HG03442 (cell line): Measurements from ENCODE around the gene ATG2B.
"Not testable (repeated sequence)": the region's sequence is repeated elsewhere in the genome, so short reads cannot be mapped to it uniquely, and the experiment has no call there.

Source experiments
- ATAC-seq: cut with Tn5 transposase; IDR thresholded peaks from one replicate; pipeline ENCODE4 v1.9.1; 2021; ENCODE audit warnings: mild to moderate bottlenecking, moderate library complexity; ENCODE audit not compliant: unreplicated experiment

Gene ATG2B

DNA sequence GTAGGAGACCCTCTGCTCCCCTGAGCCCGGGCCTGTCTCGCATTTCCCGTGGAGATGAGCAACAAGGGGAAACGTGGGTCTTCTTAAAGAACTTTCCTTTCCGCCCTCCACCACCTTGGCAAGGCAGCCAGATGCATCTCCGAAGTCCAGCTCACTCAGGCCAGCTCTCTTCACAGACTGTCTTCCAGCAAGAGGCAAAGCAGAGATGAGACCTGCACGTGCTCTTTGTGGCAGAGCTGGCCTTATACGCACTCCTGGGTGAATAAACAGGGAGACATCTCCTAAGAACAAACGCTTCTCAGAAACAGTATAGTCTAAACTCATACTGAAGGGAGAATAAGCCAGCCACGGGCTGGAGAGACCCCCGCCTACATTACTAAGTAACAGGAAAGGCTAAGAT lies 108.5 kb downstream of the ATG2B start:
- ATAC-seq: no peak

DNA sequence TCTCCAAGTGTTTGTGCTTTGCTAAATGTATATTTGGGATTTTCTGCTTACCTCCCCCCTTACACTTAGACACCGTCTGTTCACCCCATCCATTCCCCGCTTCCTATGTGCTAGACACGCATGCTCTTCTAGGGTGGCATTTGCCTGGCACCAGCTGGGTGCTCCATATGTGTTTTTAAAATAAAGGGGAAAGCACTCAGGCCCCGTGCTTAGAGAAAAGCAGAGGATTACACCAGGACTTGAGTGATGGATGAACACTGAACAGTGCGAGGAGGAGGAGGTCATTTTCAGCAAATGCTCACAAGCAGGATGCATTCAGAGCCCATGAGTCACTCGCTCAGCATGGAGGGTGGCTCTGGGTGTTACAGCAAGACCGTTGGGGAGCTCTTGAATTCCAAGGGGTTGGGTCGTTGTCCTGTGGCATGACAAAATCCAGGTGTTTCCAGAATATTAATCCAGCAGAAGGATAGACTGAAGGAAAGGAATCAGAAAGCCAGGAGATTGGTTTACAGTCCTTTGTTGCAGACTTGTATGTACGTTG lies 110.1 kb downstream of the ATG2B start:
- no peak for ATAC-seq

DNA sequence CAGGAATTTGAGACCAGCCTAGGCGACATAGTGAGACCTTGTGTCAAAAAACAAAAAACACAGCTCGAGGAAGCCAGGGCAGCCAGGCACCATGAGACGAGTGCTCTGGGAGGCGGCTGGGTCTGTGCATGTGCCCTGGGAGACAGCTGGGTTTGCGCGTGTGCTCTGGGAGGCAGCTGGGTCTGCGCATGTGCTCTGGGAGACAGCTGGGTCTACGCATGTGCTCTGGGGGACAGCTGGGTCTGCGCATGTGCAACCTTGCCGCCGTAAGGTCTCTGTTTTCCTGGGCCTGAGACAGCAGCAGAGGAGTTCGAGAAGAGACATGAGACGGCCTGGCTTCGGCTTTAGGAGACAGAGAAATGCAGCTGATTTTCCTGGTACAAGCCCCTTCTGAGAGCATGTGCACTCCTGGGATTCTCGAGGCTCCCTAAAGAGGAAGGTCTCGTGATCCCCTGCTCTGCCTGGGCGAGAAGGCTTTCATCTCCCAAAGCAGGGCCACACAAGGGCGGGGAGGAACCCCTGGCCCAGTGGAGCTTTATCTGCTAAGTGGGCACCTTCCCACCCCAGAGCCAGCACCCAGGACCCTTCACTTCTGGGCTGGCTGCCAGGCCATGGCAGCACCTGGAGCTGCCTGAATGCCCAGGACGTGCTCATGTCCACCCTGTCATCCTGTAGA lies 110.7 kb downstream of the ATG2B start:
- no peak for ATAC-seq

DNA sequence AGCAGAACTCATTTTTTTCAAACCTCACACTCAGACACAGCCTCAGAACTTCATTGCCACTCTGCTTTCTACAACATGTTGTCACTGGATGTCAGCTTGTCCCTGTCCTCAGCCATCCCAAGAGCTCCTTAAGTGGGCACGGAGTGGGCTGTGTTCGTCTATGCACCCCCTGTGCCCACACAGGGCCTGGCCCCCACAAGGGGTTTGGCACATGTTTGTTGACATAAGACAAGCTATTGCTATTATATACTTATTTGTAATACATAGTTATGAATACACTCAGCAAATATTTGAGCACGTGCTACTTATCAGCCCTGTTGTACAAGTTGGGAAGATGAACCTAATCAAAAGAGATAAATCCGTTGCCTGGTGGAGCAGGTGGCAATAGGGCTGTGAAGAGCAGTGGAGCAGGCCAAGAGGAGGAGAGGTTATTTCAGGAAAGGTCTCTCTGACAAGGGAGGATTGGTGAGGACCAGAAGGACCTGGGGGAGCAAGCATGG lies 111.4 kb downstream of the ATG2B start:
- no peak for ATAC-seq

DNA sequence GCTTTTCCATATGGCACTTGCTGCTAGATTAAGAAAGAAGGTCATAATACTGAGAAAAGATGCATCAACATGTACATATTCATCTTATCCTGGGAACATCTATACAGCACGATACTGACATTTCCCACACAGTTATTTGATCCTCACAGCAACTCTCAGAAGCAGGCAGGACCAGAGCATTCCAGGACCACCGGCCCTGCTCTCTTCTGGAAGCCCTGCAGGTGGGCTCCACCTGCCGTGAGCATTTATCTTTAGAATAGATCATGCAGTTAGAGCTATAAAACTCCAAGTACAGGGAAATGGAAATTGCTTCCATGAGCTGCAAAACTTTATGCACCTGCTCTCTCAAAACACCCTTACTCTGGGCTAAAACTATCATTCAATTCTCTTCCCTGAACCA lies 112.7 kb downstream of the ATG2B start:
- ATAC-seq: no peak

DNA sequence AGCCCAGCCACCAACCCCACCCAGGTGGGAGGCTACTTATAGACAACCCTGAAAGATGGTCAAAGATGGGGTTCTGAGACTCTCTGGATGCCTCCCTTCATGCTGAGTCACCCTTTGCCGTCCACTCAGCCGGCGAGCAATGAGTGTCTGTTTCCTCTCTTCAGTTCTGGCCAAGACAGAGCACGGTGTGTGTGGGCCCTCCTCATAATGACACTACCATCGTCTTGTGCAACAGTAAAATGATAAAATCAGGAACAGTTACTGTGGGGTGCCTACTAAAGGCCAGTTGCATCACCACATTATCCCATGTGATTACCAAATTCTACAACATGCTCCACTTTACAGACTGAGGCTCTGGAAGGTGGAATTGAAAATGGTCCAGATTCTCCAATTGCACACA lies 114.1 kb downstream of the ATG2B start:
- no peak for ATAC-seq

DNA sequence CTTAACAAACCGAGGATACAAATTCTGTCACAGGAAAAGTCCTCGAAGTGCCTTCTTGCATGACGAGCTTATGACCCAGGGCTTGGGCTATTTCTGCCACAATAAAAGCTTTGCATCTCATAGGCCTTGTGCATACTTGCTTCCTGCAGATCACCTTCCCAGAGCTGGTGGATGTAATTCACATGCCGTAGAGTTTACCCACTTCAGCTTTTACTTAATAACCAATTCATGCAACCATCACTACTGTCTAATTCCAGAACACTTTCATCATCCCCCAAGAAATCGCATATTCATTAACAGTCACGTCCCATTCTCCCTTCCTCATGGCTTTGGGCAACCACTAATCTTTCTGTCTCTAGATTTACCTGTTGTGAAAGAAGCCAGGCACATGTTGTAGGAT lies 116.1 kb downstream of the ATG2B start:
- ATAC-seq: no peak

DNA sequence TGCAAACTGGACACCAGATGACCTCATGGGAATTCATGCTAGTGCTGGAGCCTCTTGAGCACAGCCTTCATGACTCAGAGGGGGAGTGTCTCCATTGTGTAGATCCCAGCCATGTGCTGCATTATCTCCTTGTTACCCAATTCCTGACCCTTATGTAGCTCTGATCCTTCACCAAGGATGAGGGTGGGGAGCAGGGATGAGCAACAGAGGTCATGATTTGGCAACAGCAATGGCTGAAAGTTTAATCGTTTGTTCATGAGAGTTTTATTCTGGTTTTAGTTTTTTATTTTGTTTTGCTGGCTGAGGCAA lies 116.6 kb downstream of the ATG2B start:
- ATAC-seq: no peak

DNA sequence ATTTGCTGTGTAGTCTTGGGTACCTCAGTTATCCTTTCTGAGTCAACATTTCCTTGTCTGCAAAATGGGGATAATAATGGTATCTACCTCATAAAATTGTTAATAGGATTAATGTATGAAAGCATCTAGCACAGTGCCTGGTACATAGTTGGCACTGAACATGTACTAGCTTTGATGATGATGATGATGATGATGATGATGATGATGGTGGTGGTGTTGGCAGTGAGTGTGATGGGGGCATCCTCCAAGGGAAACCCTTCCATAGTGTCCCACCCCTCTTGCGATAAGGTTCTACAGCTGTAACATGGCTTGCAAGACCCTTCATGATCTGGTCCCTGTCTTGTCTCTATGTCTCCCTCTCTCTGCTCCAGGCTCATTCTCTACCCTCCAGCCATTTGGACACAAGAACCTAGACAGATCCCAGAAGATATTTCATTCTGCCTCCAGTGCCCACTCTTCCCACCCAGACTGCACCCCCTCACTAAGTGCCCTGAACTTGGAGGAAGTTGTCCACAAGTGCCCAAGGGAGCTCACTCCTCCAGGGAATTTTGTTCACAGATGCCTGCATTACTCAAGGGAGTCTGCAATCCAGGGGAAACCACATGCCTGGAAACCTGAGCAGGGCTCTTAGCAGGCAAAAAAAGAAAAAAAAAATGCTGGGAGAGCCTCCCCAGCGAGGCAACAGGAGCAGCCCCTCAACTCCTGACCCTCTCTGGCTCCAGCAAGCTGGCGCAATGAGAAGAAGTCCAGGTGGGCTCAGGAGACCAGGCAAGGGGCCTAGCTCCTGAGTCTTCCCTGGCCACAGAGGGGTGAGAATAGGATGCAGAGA lies 117.2 kb downstream of the ATG2B start:
- ATAC-seq: no peak

DNA sequence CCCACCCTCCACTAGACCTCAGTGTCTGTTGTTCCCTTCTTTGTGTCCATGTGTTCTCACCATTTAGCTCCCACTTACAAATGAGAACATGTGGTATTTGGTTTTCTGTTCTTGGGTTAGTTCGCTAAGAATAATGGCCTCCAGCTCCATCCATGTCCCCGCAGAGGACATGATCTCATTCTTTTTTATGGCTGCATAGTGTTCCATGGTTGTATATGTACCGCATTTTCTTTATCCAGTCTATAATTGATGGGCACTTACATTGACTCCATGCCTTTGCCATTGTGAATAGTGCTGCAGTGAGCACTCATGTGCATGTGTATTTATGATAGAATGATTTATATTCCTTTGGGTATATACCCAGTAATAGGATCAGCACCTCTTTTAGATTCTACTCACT lies 118.1 kb downstream of the ATG2B start:
- not testable (repeated sequence) for ATAC-seq

DNA sequence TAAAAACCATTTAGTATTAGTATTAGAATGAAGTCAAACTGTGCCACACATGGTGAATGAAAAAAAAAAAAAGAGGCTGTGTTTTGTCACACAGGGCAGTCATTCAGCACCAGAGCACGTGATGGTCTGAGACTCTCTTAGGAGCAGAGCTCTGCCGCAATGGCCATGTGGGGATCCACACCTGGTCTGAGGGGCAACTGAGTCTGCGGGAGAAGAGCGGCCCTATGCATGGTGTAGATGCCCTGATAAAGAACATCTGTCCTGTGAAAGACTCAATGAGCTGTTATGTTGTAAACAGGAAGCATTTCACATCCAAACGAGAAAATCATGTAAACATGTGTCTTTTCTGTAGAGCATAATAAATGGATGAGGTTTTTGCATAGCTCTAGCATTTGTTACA lies 119.4 kb downstream of the ATG2B start:
- ATAC-seq: no peak

DNA sequence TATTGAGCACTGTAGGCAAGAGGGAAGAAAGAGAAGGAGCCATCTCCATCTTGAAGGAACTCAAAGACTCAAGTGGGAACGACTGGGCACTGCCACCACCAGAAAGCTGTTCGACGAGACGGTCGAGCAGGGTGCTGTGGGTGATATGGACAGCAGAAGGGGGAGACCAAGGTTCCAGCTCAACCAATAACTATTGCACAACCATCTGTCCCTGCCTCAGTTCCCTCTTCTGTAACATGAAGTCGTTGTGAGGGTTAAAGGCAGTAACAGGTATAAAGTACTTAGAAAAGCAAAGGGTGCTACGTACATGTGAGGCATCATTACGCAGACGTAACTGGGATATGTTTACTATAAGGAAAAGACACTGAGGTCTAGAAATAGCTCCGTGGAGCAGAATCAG lies 121.0 kb downstream of the ATG2B start:
- no peak for ATAC-seq

DNA sequence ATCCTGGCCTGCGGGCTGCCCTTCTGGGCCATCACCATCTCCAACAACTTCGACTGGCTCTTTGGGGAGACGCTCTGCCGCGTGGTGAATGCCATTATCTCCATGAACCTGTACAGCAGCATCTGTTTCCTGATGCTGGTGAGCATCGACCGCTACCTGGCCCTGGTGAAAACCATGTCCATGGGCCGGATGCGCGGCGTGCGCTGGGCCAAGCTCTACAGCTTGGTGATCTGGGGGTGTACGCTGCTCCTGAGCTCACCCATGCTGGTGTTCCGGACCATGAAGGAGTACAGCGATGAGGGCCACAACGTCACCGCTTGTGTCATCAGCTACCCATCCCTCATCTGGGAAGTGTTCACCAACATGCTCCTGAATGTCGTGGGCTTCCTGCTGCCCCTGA lies 122.5 kb downstream of the ATG2B start:
- ATAC-seq: no peak

DNA sequence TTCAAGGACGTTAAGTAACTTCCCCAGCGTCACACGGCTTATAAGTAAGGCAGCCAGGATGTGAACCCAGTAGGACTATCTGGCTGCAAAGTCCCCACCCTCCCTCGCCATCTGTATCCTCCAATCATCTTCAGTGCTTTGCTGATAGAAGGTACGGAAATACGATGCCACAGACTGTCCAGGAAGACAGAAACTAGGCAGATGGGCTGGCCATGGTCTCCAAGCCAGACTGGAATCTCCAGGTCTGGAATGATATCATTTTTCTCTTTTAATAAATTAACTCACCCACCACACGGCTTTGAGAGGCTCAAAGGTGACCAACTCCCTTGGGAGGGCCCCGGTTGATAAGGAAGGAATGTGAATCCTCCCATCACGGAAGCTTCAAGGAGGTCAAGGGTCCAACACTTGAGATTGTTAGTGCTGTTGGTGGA lies 123.4 kb downstream of the ATG2B start:
- no peak for ATAC-seq

DNA sequence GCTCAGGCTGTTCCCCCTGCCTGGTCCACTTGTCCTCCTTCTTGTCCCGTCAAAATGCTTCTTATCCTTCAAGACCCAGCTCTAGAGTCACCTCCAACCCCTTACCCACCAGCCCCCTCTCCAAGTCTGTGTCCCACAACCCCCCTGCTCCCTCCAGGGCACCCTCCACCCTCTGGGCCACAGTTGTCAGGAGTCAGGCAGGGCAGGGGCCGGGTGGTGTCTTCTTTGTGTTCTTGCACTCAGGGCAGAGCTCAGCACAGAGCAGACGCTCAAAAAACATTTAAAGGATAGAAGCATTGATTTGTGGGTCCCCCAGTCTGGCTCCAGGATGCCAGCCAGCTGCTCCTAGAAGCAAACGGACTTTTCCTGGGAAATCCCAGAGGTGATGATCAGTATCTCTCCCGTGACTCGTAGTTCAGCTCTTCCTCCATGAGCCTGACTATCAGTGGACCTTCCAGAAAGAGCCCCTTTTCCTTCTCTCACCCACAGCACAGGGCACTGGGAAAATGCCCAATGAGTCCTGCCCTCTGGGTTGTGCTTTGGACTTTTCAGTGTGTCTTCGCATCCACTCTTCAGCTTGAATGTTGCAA lies 124.4 kb downstream of the ATG2B start:
- no peak for ATAC-seq

DNA sequence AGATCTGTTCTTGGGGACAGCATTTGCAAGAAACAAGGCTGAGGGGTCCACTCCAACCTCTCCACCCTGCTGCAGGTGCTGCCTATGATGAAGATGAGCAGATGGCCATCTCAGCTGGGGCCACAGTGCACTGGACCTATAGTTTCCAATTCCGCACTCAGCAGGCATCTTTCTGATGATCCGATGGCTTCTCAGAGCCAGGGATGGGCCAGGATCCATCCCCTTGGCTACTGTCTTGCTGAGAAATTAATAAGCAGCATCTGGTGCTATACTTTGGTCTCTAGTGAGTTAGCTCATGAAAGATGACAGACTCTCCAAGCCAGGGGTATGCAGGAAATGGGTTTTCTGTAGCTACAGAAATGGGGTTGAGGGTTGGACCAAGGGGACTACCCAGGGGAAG lies 125.5 kb downstream of the ATG2B start:
- ATAC-seq: no peak

DNA sequence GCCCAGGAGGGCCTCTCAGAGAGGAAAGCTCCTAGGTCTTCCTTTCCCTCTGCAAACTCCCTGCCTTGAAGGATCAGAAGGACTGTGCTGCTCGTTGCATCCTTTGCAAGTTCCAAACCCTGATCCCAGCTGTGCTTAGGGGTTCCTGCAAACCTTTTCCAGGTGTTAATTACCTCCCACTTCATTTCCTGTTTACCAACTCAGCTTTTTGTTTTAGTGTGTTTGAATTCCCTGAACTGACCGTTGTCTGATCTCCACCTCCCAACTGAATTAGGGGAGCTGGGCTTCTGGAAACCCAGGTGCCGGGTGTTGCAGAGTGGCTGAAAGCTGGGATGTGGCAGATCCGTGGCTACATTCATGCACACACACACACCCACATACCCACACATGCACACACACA lies 127.7 kb downstream of the ATG2B start:
- no peak for ATAC-seq

DNA sequence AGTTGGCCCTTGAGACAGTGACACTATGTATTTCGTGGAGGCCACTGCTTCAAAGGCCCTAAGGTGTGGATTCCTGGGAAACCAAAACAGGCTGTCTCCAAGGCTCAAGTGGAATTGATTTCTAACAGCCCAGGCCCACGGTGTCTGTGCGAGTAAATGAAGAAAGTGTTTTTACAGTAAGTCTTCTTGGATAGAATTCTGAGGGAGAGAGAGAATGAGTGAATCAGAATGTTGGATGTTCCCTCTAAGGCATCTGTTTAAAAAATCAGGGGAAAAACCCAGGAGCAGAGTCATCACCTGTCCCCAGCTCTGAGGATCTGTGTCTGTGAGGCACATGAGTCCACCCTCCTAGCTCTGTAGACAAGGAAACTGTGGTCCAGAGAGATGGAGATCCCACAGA lies 129.5 kb downstream of the ATG2B start:
- ATAC-seq: no peak

DNA sequence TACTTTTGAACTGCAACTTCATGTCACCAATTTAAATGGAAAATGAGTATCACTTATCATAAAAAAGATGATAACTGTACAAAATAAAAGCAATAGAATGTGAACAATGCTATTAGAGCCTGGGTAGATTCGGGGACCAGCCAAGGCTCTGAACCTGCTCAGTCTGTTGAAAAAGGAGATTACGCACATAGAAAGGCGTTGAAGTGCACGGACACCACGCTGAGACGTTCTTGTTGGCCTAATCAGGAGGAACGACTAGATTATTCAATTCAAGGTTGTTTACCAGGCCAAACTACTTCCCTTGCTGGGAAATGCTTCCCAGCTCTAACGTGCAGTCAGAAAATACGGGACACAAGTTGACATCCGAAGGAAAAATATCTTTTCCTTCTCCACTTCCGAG lies 130.6 kb downstream of the ATG2B start:
- ATAC-seq: no peak

DNA sequence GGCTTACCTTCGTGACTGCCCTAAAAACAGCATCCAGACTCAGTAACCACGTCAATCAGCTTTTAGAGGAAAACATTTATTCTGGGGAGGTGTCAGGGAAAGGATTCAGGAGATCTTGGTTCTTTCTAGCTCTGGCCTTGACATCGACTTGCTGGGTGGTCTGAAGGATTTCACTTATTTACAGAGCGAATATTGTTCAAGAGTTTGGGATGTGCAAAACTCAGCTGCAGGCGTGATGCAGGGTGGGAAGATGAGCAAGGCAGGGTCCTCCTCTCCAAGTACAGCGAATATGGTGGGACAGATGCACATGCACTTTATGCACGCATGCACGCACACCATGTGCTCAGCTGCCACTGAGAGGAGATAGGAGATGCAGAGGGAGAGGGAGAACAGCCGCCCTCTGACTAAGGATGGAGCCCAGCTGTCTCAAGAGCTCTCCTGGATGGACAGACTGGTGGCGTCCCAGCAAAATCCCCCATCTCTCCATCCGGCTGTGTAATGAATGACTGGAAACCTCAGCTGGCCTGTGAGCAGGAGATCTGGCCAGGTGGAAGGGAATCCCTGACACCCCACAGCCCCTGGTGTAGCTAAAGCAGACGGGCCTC lies 131.5 kb downstream of the ATG2B start:
- ATAC-seq: no peak

DNA sequence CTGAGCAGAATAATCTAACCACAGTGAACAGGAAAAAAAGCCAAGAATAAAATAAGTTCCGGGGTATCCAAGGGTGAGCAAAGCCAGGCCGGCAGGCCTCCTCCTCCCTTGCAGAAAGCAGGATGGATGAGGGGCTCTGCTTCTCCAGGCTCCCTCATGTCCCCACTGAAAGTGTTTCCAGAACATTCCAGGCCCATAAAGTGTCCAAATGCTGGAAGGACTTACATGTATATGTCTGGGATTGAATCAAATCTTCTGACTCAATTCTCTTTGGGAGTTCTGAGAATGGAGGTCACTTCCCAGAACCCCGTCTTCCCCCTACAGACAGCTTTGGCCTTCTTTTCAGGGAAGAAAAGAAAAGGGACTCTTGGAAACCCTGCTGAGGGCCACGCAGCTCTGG lies 132.1 kb downstream of the ATG2B start:
- no peak for ATAC-seq

DNA sequence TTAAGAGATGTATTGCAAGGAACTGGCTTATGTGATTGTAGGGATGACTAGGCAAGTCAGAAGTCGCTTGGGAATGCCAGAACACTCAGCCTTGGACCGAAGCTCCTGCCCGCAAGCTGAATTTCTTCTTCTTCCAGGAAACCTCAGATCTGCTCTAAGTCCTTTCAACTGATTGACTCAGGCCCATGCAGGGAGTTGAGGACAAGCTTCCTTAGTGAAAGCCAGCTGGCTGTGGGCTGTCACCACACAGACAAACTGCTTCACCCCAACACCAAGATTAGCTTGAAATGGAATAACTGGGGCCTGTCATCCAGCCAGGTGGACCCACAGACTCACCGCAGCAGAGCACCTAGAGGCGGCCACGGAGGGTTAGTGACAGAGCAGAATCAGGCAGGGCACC lies 133.8 kb downstream of the ATG2B start:
- ATAC-seq: no peak
